Endodermal cell (in vitro differentiated cells): Measurements from ENCODE around the gene TGM1. TPM values are rescaled to one million over a fixed set of nuclear protein-coding genes. Genes with fewer than 3 reads are reported as not detected.

Experiments used
- DNase-seq: peaks from one replicate; pipeline ENCODE4 v3.0.0-alpha.2; 2017
- H3K27ac ChIP-seq: 2 replicates; pipeline ENCODE4 v1.5.1; 2013; ENCODE audit warnings: mild to moderate bottlenecking, low read depth, low read length, moderate library complexity
- H3K27me3 ChIP-seq: 2 replicates; pipeline ENCODE4 v1.6.1; 2013; ENCODE audit warnings: mild to moderate bottlenecking, low read length, moderate library complexity; ENCODE audit not compliant: insufficient read depth, control insufficient read depth, poor library complexity, severe bottlenecking
- H3K36me3 ChIP-seq: 2 replicates; pipeline ENCODE4 v1.7.0; 2013; ENCODE audit warnings: mild to moderate bottlenecking, low read length, moderate library complexity; ENCODE audit not compliant: control insufficient read depth, insufficient read depth
- H3K4me1 ChIP-seq: one replicate; pipeline ENCODE4 v1.7.0; 2013; ENCODE audit warnings: low read length; ENCODE audit not compliant: control insufficient read depth, insufficient read depth
- H3K4me3 ChIP-seq: 2 replicates; pipeline ENCODE4 v1.5.1; 2013; ENCODE audit warnings: mild to moderate bottlenecking, low read length, moderate library complexity
- H3K9ac ChIP-seq: 2 replicates; pipeline ENCODE4 v1.6.1; 2013; ENCODE audit warnings: mild to moderate bottlenecking, low read length, moderate library complexity; ENCODE audit not compliant: poor library complexity, severe bottlenecking; ENCODE audit errors: extremely low read depth
- H3K9me3 ChIP-seq: 2 replicates; pipeline ENCODE4 v1.6.1; 2013; ENCODE audit warnings: mild to moderate bottlenecking, low read length, moderate library complexity; ENCODE audit not compliant: control insufficient read depth
- H3K27ac Mint-ChIP-seq: 2 replicates; pipeline ENCODE4 v1.8.0; 2020; ENCODE audit warnings: mixed read lengths
- H3K27me3 Mint-ChIP-seq: 2 replicates; pipeline ENCODE4 v1.8.0; 2021; ENCODE audit warnings: mild to moderate bottlenecking, mixed read lengths; ENCODE audit not compliant: insufficient read depth
- H3K36me3 Mint-ChIP-seq: 2 replicates; pipeline ENCODE4 v1.8.0; 2020; ENCODE audit warnings: low read depth, mixed read lengths
- H3K4me1 Mint-ChIP-seq: 2 replicates; pipeline ENCODE4 v1.8.0; 2020; ENCODE audit warnings: mixed read lengths
- H3K4me3 Mint-ChIP-seq: 2 replicates; pipeline ENCODE4 v1.8.0; 2020; ENCODE audit warnings: mild to moderate bottlenecking, moderate library complexity, mixed read lengths
- H3K9me3 Mint-ChIP-seq: 2 replicates; pipeline ENCODE4 v1.8.0; 2020; ENCODE audit warnings: mild to moderate bottlenecking, mixed read lengths
- CTCF ChIP-seq: fragments of 200-600 bp; sonication (generic); conservative IDR thresholded peaks from 2 replicates; pipeline ENCODE4 v1.5.0; 2021; ENCODE audit warnings: antibody characterized with exemption, mild to moderate bottlenecking
- WGBS, 2 experiments: methylation state at CpG; one replicate each; pipeline versions ENCODE4 v1.1.5 to v1.1.7; 2013; ENCODE audit warnings: missing lambda C conversion rate in 2 of 2, mixed read lengths in 1 of 2; ENCODE audit not compliant: insufficient coverage in 1 of 2, insufficient read length in 1 of 2; 5-methylcytosine and 5-hydroxymethylcytosine counted together
- long read RNA-seq, 4 experiments: library from polyadenylated mRNA in 2 of 4; library from RNA in 1 of 4; library from capped mRNA in 1 of 4; stranded (forward) in 3 of 4; unstranded in 1 of 4; transcript quantifications; one replicate each; pipeline ENCODE4 v2.0.0, GENCODE V29; 2020 to 2021; ENCODE audit warnings: inconsistent platforms in 1 of 4
- polyA plus RNA-seq, 2 experiments: library from polyadenylated mRNA; stranded (reverse); fragments of 50-300 nt; gene quantifications; one replicate each; pipeline ENCODE4 v1.2.3, GENCODE V29; 2013
- total RNA-seq, 2 donors: library from RNA; stranded (reverse); fragmentation: NEBNext Ultra II Directional in 1 of 2; extraction: Animal tissue kit (Norgen Biotek cat#: 25700) in 1 of 2; gene quantifications; 2 replicates in 1 of 2; 3 replicates in 1 of 2; pipeline ENCODE4 v1.2.1, GENCODE V29; 2021

TGM1 gene
- total RNA-seq, result 1 to 10 TPM; 1.6 to 3.4 TPM
- 3.2 TPM for polyA plus RNA-seq (2013, experiment 1 of 2)
- polyA plus RNA-seq (2013, experiment 2 of 2), result 4.6 TPM
- long read RNA-seq, experiment 1, result 0 reads
- long read RNA-seq, experiment 2, result 0 reads
- long read RNA-seq, experiment 3, result 0 reads
- long read RNA-seq, experiment 4, result 0 reads

GRCh38 chr14:24262821-24263733 lies at the start of gene TGM1:
TSS of gene TGM1 (minus strand) at chr14:24263177. CDS start at chr14:24262352, 825 bp downstream.
- H3K36me3 Mint-ChIP-seq, result peaks cover 5% of the 10 kb centered on the region
- H3K4me1 Mint-ChIP-seq, result no peaks in the 10 kb centered on the region
- no peak within 1 kb of the TSS for H3K4me3 Mint-ChIP-seq

GRCh38 chr14:24311837-24312615 lies 49.0 kb upstream of the TGM1 start:
- WGBS, 2 experiments, result 88 to 100% methylated on average over 1 of the region's 1 CpG
- Mint-ChIP-seq H3K4me1 (peaks cover 10% of the 10 kb centered on the region), H3K36me3 (peaks cover 11% of the 10 kb centered on the region), H3K9me3 (no peaks in the 10 kb centered on the region), H3K27me3 (peaks cover 25% of the 10 kb centered on the region), H3K27ac (no peak overlapping the region), H3K4me3 (no peak overlapping the region)
- no peak for TF ChIP-seq CTCF
- no peak for DNase-seq
- H3K27me3 ChIP-seq, result no peaks in the 10 kb centered on the region
- no peak overlapping the region for H3K4me3 ChIP-seq
- no peak overlapping the region for H3K9ac ChIP-seq
- no peaks in the 10 kb centered on the region for H3K4me1 ChIP-seq
- H3K9me3 ChIP-seq, result no peaks in the 10 kb centered on the region
- peaks cover 12% of the 10 kb centered on the region for H3K36me3 ChIP-seq
- H3K27ac ChIP-seq, result no peak overlapping the region

More at GRCh38 chr14:24262821-24263733, at the start of gene TGM1:
- DNase-seq, result peak; percentile 61
- no peaks in the 10 kb centered on the region for H3K4me1 ChIP-seq
- H3K9me3 Mint-ChIP-seq, result no peaks in the 10 kb centered on the region
- no peaks in the 10 kb centered on the region for H3K27me3 Mint-ChIP-seq
- H3K27me3 ChIP-seq, result no peaks in the 10 kb centered on the region
- H3K36me3 ChIP-seq, result no peaks in the 10 kb centered on the region
- no peak within 1 kb of the TSS for H3K4me3 ChIP-seq
- 68 to 83% methylated on average over 6 to 14 of the region's 14 CpGs for WGBS, 2 experiments
- TF ChIP-seq CTCF, result no peak
- H3K9ac ChIP-seq, result no peak within 1 kb of the TSS
- no peak within 1 kb of the TSS for H3K27ac ChIP-seq
- H3K9me3 ChIP-seq, result no peaks in the 10 kb centered on the region
- no peak within 1 kb of the TSS for H3K27ac Mint-ChIP-seq
